IMR-90 (cell line): ENCODE measurements around the gene GAGE12E. TPM values are rescaled to one million over a fixed set of nuclear protein-coding genes. Genes with fewer than 3 reads are reported as not detected.
"Not testable (repeated sequence)": the region's sequence is repeated elsewhere in the genome, so short reads cannot be mapped to it uniquely, and the experiment has no call there.

Source experiments
- ATAC-seq: fragments of 200-7000 bp; cut with Tn5 transposase; 2 replicates; pipeline ENCODE4 v1.9.1; 2020; ENCODE audit warnings: low read depth, mild to moderate bottlenecking, moderate library complexity
- Bru-seq: library from RNA; stranded (reverse); fragments of 400-500 nt; gene quantifications from one replicate; lab custom pipeline; 2021; lab: Mats Ljungman, UMichigan
- BruChase-seq, 2 experiments: library from RNA; stranded (reverse); fragments of 400-500 nt; gene quantifications; one replicate each; lab custom pipeline; 2021; lab: Mats Ljungman, UMichigan
- BruUV-seq: library from RNA; stranded (reverse); fragments of 400-500 nt; replicated peaks from 2 replicates; lab custom pipeline; 2021; lab: Mats Ljungman, UMichigan
- CTCF ChIA-PET: fragments of 300-600 bp; formaldehyde crosslinking; extraction: SDS; loops from one replicate; lab custom pipeline; 2021; ENCODE audit warnings: antibody characterized with exemption; lab: Yijun Ruan, JAX
- POLR2A ChIA-PET: fragments of 300-600 bp; sonication (Branson Sonifier 250); formaldehyde crosslinking; loops from one replicate; lab custom pipeline; 2022; ENCODE audit warnings: antibody characterized with exemption; ENCODE audit not compliant: unreplicated experiment; lab: Charles Lee
- DNase-seq: peaks from one replicate; pipeline ENCODE4 v3.0.0; 2013
- H2AFZ ChIP-seq: replicated peaks from 2 replicates; pipeline ENCODE3; 2013; ENCODE audit warnings: low read length, mild to moderate bottlenecking; ENCODE audit not compliant: poor library complexity
- H2AK5ac ChIP-seq: 2 replicates; pipeline ENCODE4 v1.6.1; 2013; ENCODE audit warnings: low read depth, low read length, inconsistent platforms
- H2AK9ac ChIP-seq: replicated peaks from 2 replicates; pipeline ENCODE3; 2013; ENCODE audit warnings: mild to moderate bottlenecking, low read depth, low read length, moderate library complexity; ENCODE audit not compliant: poor library complexity
- H2BK120ac ChIP-seq: 2 replicates; pipeline ENCODE4 v1.6.1; 2013; ENCODE audit warnings: low read depth, low read length, inconsistent platforms
- H2BK15ac ChIP-seq: 3 replicates; pipeline ENCODE4 v1.6.1; 2013; ENCODE audit warnings: low read depth, low read length, inconsistent platforms
- H2BK20ac ChIP-seq: 2 replicates; pipeline ENCODE4 v1.6.1; 2013; ENCODE audit warnings: low read depth, mild to moderate bottlenecking, inconsistent platforms, low read length, moderate library complexity
- H2BK5ac ChIP-seq: 2 replicates; pipeline ENCODE4 v1.6.1; 2013; ENCODE audit warnings: mild to moderate bottlenecking, low read depth, low read length, inconsistent platforms; ENCODE audit not compliant: poor library complexity, severe bottlenecking
- H3K14ac ChIP-seq: replicated peaks from 2 replicates; pipeline ENCODE4 v1.6.1; 2013; ENCODE audit warnings: low read depth, low read length, inconsistent platforms
- H3K18ac ChIP-seq: 2 replicates; pipeline ENCODE4 v1.6.1; 2013; ENCODE audit warnings: low read depth, low read length, control low read depth
- H3K23ac ChIP-seq: 2 replicates; pipeline ENCODE4 v1.6.1; 2013; ENCODE audit warnings: low read depth, low read length, inconsistent platforms
- H3K27ac ChIP-seq: 2 replicates; pipeline ENCODE4 v1.5.1; 2013; ENCODE audit warnings: mild to moderate bottlenecking, control low read depth, low read length; ENCODE audit not compliant: insufficient read depth
- H3K27me3 ChIP-seq: 2 replicates; pipeline ENCODE4 v1.6.1; 2013; ENCODE audit warnings: low read length; ENCODE audit not compliant: control insufficient read depth, insufficient read depth
- H3K36me3 ChIP-seq: 2 replicates; pipeline ENCODE4 v1.6.1; 2013; ENCODE audit warnings: low read length, mixed read lengths; ENCODE audit not compliant: control insufficient read depth, insufficient read depth
- H3K4ac ChIP-seq: 2 replicates; pipeline ENCODE4 v1.6.1; 2013; ENCODE audit warnings: low read depth, low read length, inconsistent platforms
- H3K4me1 ChIP-seq: 2 replicates; pipeline ENCODE4 v1.6.1; 2013; ENCODE audit warnings: low read length, mixed read lengths; ENCODE audit not compliant: control insufficient read depth, insufficient read depth
- H3K4me2 ChIP-seq: 2 replicates; pipeline ENCODE4 v1.6.1; 2013; ENCODE audit warnings: low read depth, mild to moderate bottlenecking, control low read depth, low read length, moderate library complexity
- H3K4me3 ChIP-seq: 2 replicates; pipeline ENCODE4 v1.5.1; 2013; ENCODE audit warnings: low read depth, mild to moderate bottlenecking, control low read depth, low read length, moderate library complexity; ENCODE audit not compliant: insufficient read depth
- H3K56ac ChIP-seq: 2 replicates; pipeline ENCODE4 v1.6.1; 2013; ENCODE audit warnings: low read length, inconsistent platforms; ENCODE audit not compliant: insufficient read depth; ENCODE audit errors: extremely low read depth
- H3K79me1 ChIP-seq, 2 experiments: 2 replicates each; pipeline ENCODE4 v1.6.1; 2013; ENCODE audit warnings: low read length in 2 of 2, inconsistent platforms in 1 of 2, low read depth in 1 of 2
- H3K9ac ChIP-seq: 2 replicates; pipeline ENCODE4 v1.6.1; 2013; ENCODE audit warnings: low read depth, low read length, control low read depth
- H3K9me1 ChIP-seq: 2 replicates; pipeline ENCODE4 v1.6.1; 2013; ENCODE audit warnings: low read length, inconsistent platforms; ENCODE audit not compliant: insufficient read depth
- H3K9me3 ChIP-seq: 2 replicates; pipeline ENCODE4 v1.6.1; 2013; ENCODE audit warnings: low read length; ENCODE audit not compliant: control insufficient read depth, insufficient read depth
- H4K20me1 ChIP-seq: 2 replicates; pipeline ENCODE4 v1.6.1; 2013; ENCODE audit warnings: low read length, inconsistent platforms; ENCODE audit not compliant: insufficient read depth
- H4K5ac ChIP-seq: 2 replicates; pipeline ENCODE4 v1.6.1; 2013; ENCODE audit warnings: mild to moderate bottlenecking, low read depth, low read length, control low read depth
- H4K8ac ChIP-seq, 2 experiments: 2 replicates each; pipeline ENCODE4 v1.6.1; 2013; ENCODE audit warnings: low read depth in 2 of 2, low read length in 2 of 2, control low read depth in 1 of 2, inconsistent platforms in 1 of 2
- H4K91ac ChIP-seq: 2 replicates; pipeline ENCODE4 v1.6.1; 2013; ENCODE audit warnings: low read depth, low read length, inconsistent platforms; ENCODE audit not compliant: insufficient read depth
- WGBS, 2 experiments: methylation state at CpG; one replicate each; pipeline versions ENCODE4 v1.1.5 to v1.1.7; 2013; ENCODE audit warnings: missing lambda C conversion rate in 2 of 2; ENCODE audit not compliant: insufficient read length in 1 of 2; ENCODE audit errors: extremely low coverage in 2 of 2; 5-methylcytosine and 5-hydroxymethylcytosine counted together
- dilution Hi-C: fragments of 300-500 bp; cut with HindIII; formaldehyde crosslinking; loops from one replicate; pipeline ENCODE4 v1.14.3; 2018; ENCODE audit warnings: low sequenced_read_pairs; ENCODE audit not compliant: unreplicated experiment
- in situ Hi-C: fragments of 300-500 bp; cut with MboI; formaldehyde crosslinking; loops from 3 replicates; pipeline ENCODE4 v1.14.3; 2019; ENCODE audit warnings: low sequenced_read_pairs, inconsistent platforms, mixed read lengths
- intact Hi-C: fragments of 100-400 bp; cut with micrococcal nuclease; formaldehyde crosslinking; loops from 2 replicates; pipeline ENCODE4 v1.10.0; 2022
- long read RNA-seq: library from polyadenylated mRNA; unstranded; transcript quantifications from one replicate; pipeline ENCODE4 v2.0.0, GENCODE V29; 2021; ENCODE audit not compliant: unreplicated experiment
- polyA plus RNA-seq, 3 experiments: library from polyadenylated mRNA; depleted of rRNA; stranded (reverse); fragments of >200 nt; gene quantifications; 2 replicates each; pipeline ENCODE4 v1.2.3, GENCODE V29; 2012; ENCODE audit warnings: low replicate concordance in 1 of 3
- total RNA-seq: library from RNA; depleted of rRNA; stranded (reverse); fragments of >200 nt; gene quantifications from 2 replicates; pipeline ENCODE4 v1.2.3, GENCODE V29; 2012; rRNA removed

GAGE12E gene
- total RNA-seq, result not detected in 2 replicates
- not detected in 2 replicates for polyA plus RNA-seq (2012; rRNA removed)
- polyA plus RNA-seq (2012; cell fraction: cytosol; rRNA removed), result not detected in 2 replicates
- polyA plus RNA-seq (2012; cell fraction: nucleus; rRNA removed; ENCODE audit: low replicate concordance), result not detected in 2 replicates
- not detected for Bru-seq, nascent RNA
- not detected for BruChase-seq, experiment 1, labeled RNA remaining after a 6-hour chase
- BruChase-seq, experiment 2, labeled RNA remaining after a 2-hour chase, result not detected
- long read RNA-seq, result 0 reads

- ATAC-seq, H3K18ac ChIP-seq, H3K4me3 ChIP-seq, H3K27ac ChIP-seq, H2BK5ac ChIP-seq, dilution Hi-C loops, H3K4ac ChIP-seq, H4K5ac ChIP-seq, CTCF ChIA-PET, POLR2A ChIA-PET, BruUV-seq, H3K79me1 ChIP-seq, H3K23ac ChIP-seq, H2BK15ac ChIP-seq, H3K9me1 ChIP-seq, H2AK9ac ChIP-seq, H4K91ac ChIP-seq, H2AFZ ChIP-seq, H3K27me3 ChIP-seq, H3K14ac ChIP-seq, H3K56ac ChIP-seq, H3K36me3 ChIP-seq, H3K4me1 ChIP-seq, H3K9me3 ChIP-seq, in situ Hi-C loops, H2BK120ac ChIP-seq, H3K9ac ChIP-seq, DNase-seq, H2BK20ac ChIP-seq, H3K4me2 ChIP-seq, H4K8ac ChIP-seq, intact Hi-C loops, H4K20me1 ChIP-seq, H2AK5ac ChIP-seq: not testable (repeated sequence)
- WGBS, 2 experiments, result no CpG with 5 or more reads among the region's 16 CpGs
Observed at GRCh38 chrX:49550989-49551388, at the start of gene GAGE12E. Gene GAGE12E, plus strand, starts transcription at chrX:49551289. Its CDS starts 1,155 bp downstream, at chrX:49552444.

- DNase-seq, H2BK20ac ChIP-seq, H3K79me1 ChIP-seq, intact Hi-C loops, H2AK9ac ChIP-seq, H3K9me1 ChIP-seq, H3K18ac ChIP-seq, ATAC-seq, H2BK120ac ChIP-seq, H3K9ac ChIP-seq, in situ Hi-C loops, H3K4me1 ChIP-seq, H2BK15ac ChIP-seq, H3K14ac ChIP-seq, H3K4ac ChIP-seq, H3K4me3 ChIP-seq, H4K5ac ChIP-seq, dilution Hi-C loops, H2AK5ac ChIP-seq, H3K27ac ChIP-seq, H4K91ac ChIP-seq, CTCF ChIA-PET, H3K56ac ChIP-seq, H2AFZ ChIP-seq, H3K27me3 ChIP-seq, POLR2A ChIA-PET, BruUV-seq, H3K9me3 ChIP-seq, H3K36me3 ChIP-seq, H4K8ac ChIP-seq, H4K20me1 ChIP-seq, H3K23ac ChIP-seq, H2BK5ac ChIP-seq, H3K4me2 ChIP-seq: not testable (repeated sequence)
- WGBS, 2 experiments, result no CpG with 5 or more reads among the region's 16 CpGs
Observed at GRCh38 chrX:49531877-49532276, 19.2 kb upstream of the GAGE12E start, which contains the start of gene GAGE12C. Gene GAGE12C, plus strand, starts transcription at chrX:49532177. Its CDS starts 1,155 bp downstream, at chrX:49533332.
